ENCODE measurements around the gene SQSTM1.

- TF ChIP-seq RAD21 (conservative IDR thresholded peaks at IDR 0.05 in 1 of 2, IDR thresholded peaks at IDR 0.05 in 1 of 2), result no peak
- no peak for TF ChIP-seq RCOR1 (IDR thresholded peaks at IDR 0.05; ENCODE audit: low read depth, low read length)
- peak; percentile 14 to 72; a peak in 2 of 5 replicates for TF ChIP-seq JUN (IDR thresholded peaks at IDR 0.05)
- TF ChIP-seq CHD2 (IDR thresholded peaks at IDR 0.05; ENCODE audit: low read length, partially characterized antibody), result no peak
- TF ChIP-seq HOXA7 (CRISPR knock-in tag; IDR thresholded peaks at IDR 0.05), result peak; percentile 61; the same call in 1 of the 2 replicates
- TF ChIP-seq EP300 (IDR thresholded peaks at IDR 0.05), result no peak
- TF ChIP-seq, protein P1, sequence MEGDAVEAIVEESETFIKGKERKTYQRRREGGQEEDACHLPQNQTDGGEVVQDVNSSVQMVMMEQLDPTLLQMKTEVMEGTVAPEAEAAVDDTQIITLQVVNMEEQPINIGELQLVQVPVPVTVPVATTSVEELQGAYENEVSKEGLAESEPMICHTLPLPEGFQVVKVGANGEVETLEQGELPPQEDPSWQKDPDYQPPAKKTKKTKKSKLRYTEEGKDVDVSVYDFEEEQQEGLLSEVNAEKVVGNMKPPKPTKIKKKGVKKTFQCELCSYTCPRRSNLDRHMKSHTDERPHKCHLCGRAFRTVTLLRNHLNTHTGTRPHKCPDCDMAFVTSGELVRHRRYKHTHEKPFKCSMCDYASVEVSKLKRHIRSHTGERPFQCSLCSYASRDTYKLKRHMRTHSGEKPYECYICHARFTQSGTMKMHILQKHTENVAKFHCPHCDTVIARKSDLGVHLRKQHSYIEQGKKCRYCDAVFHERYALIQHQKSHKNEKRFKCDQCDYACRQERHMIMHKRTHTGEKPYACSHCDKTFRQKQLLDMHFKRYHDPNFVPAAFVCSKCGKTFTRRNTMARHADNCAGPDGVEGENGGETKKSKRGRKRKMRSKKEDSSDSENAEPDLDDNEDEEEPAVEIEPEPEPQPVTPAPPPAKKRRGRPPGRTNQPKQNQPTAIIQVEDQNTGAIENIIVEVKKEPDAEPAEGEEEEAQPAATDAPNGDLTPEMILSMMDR (IDR thresholded peaks at IDR 0.05), result no peak
- TF ChIP-seq, protein P2, sequence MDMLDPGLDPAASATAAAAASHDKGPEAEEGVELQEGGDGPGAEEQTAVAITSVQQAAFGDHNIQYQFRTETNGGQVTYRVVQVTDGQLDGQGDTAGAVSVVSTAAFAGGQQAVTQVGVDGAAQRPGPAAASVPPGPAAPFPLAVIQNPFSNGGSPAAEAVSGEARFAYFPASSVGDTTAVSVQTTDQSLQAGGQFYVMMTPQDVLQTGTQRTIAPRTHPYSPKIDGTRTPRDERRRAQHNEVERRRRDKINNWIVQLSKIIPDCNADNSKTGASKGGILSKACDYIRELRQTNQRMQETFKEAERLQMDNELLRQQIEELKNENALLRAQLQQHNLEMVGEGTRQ (IDR thresholded peaks at IDR 0.05), result no peak
Observed at GRCh38 chr5:179837076-179838011, 16.6 kb downstream of the SQSTM1 start.
